Activated CD4-positive, alpha-beta T cell treated with anti-CD3 and anti-CD28 coated beads for 1 hour (primary cell): ENCODE measurements around the gene NTSR2.

Experiments used
- DNase-seq: peaks from one replicate; pipeline ENCODE4 v3.0.0-alpha.2; 2020

NTSR2 gene

DNA sequence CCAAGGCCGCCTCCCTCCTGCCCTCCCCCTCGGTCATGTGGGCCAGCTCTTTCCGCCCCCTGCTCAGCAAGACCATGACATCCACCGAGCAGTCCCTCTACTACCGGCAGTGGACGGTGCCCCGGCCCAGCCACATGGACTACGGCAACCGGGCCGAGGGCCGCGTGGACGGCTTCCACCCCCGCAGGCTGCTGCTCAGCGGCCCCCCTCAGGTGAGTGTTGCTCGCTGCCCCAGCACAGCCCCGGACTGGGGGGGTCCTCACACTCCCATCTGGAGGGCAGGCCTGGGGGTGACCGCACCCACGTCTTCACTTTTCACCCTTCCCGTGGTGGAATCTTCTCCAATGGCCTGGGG is 51.3 kb downstream of the NTSR2 start:
- no peak for DNase-seq

DNA sequence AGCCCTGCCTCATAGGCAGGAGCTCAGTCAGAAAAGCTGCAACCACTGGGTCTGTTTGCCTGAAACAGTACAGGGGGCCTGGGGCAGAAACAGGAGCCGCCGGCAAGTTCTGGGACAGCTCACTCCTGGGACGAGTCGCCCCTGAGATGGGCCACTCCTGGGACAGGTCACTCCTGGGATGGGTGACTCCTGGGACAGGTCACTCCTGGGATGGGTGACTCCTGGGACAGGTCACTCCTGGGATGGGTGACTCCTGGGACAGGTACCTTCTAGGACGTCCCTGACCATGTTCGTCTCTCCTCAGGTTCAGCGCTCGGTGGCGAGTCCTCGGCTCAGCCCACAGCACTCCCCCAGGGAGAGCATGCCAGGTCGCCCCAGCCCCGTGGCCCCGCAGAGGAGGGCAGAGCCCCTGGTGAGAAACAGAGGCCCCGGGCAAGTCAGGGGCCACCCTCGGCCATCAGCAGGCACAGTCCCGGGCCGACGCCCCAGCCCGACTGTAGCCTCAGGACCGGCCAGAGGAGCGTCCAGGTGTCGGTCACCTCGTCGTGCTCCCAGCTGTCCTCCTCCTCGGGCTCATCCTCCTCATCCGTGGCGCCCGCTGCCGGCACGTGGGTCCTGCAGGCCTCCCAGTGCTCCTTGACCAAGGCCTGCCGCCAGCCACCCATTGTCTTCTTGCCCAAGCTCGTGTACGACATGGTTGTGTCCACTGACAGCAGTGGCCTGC is 51.8 kb downstream of the NTSR2 start:
- DNase-seq, result no peak

DNA sequence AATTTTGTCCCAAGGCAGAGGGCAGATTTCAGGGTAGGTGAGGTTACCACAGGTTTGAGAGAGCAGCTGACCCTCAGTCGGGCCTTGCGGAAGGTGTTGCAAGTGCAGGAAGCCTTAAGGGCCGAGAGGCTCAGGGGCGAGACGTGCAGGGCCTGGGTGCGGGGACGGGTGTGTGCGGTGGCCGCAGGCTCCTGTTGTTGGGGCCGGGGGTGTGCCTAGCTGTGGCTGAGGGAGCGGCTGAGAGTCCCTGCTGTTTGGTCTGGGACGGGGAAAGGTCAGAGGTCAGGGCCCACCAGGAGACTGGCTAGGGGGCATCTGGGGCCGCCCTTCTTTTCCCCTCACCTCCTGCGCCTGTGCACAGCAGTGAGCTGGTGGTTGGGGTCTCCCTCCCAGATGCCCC is 52.5 kb downstream of the NTSR2 start:
- no peak for DNase-seq

DNA sequence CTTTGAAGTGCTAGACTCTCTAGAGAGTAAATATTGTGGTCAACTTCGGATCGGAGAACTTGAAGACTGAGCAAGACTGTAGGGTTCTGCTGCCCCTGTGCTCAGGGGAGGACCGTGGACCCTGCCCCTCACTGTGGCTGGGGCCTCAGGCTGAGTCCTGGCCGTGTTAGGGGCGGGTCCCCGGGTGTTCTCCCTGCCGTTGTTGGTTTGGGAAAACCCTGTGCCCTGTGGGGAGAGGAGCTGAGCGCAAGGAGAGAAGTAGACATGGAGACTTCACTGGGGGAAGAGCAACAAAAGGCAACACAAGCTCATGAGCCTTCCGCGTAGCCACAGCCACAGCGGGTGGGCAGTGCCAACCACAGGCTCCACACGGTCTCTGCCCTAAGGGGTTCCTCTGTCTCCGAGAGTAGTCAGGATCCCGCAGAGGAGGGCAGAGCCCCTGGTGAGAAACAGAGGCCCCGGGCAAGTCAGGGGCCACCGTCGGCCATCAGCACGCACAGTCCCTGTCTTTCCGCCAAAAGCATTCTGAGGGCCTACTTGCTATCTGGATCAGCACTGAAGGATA is 53.1 kb downstream of the NTSR2 start:
- no peak for DNase-seq

DNA sequence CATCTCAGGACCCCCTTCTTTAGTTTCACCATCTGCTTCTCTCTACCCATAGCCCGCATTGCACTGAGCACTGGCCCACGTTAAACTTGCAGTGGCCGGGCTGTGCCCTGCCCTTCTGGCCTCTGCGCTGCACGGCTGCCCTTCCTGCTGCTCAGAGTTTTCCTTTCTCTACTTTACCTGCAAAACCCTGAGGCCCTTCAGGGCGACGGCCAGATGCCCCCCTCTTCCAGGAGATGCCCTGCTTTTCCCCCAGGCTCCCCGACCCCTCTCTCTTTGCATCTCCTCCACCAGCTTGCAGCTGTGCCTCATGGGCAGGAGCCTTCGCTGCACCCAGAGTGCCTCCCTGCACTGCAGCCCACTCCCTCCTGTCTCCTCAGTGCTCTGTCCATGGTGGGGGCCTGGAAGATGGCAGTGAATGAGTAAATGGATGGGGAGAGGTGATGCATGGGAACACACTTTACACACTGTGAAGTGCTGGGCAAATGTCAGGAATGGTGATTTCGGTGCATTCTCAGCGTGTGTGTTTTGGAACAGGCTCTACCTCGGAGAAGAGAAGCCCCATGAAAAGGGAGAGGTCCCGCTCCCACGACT is 53.8 kb downstream of the NTSR2 start:
- DNase-seq, result no peak

DNA sequence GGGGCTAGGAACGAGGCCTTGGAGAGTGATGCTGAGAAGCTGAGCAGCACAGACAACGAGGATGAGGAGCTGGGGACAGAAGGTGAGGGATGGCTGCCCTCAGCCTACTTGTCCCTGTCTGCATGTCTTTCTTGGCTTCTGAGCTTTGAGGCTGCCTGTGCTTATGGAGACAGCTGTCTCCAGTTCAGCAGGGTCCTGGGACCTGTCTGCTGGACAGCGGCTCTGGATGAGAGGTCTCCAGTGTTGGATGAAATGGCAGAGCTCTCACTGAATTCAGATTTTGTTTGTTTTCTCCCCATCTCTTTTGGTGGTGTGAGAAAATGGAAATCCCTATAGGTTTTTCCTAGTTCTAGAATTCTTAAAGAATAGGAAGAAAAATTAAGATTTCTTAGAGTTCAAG is 54.8 kb downstream of the NTSR2 start:
- no peak for DNase-seq

DNA sequence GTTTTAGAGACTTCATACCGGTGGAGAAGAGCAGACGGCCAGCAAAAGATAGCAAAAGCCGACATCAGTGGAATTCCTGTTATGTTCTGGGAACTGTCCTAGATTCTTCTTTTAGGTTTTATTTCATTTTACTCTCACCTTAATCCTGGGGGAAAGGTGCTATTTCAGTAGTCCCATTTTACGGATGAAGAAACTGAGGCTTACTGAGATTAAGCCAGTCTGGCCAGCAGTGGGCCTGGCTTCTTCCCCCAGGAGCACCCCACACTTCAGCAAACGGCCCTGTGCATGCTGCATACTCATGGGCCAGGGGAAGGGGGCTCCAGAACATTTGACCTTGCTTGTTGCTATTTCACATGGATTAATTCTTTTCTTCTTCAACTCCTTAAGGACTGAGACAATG is 56.7 kb downstream of the NTSR2 start:
- no peak for DNase-seq

DNA sequence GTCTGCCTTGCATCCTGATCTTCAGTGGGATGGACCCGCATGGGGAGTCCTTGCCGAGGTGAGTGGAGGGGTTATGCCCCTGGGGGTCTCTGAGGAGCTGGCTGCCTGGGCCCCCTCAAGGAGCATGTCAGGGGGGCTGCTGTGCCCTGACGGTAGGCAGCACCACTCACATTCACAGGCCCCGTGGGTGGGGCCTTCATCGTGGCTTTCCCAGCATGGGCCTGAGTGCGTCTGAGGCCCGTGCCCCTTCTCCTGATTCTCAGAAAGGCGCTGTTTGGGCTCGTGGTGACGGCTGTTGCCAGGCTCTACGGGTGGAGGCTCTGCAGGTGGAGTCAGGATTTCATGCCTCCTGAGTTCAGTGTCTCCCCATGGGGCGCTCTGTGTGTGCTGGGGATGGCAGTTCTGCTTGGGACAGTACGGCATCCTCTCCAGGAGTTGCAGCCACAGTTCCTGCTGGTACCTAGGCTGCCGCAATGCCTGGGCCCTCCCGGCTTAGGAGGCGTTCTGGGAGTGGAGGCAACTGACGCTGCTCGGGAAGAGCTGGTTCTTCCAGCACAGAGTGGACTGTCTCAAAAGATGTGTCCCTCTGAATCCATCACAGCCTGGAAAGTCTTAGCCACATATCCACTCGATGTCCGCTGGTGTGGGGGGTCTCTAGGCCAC is 57.3 kb downstream of the NTSR2 start:
- DNase-seq, result no peak

DNA sequence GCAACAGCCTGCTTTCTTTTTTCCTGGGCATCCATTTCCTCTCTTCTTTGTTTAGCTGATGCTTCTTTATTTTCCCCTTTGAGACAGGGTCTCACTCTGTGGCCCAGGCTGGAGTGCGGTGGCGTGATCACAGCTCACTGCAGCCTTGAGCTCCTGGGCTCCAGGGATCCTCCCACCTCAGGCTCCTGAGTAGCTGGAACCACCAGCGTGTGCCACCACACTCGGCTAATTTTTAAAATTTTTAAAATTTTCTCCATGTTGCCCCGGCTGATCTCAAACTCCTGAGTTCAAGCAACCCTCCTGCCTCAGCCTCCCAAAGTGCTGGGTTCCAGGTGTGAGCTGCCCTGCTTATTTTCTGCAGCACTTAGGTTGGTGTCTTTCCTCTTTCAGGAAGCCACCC is 58.7 kb downstream of the NTSR2 start:
- no peak for DNase-seq

DNA sequence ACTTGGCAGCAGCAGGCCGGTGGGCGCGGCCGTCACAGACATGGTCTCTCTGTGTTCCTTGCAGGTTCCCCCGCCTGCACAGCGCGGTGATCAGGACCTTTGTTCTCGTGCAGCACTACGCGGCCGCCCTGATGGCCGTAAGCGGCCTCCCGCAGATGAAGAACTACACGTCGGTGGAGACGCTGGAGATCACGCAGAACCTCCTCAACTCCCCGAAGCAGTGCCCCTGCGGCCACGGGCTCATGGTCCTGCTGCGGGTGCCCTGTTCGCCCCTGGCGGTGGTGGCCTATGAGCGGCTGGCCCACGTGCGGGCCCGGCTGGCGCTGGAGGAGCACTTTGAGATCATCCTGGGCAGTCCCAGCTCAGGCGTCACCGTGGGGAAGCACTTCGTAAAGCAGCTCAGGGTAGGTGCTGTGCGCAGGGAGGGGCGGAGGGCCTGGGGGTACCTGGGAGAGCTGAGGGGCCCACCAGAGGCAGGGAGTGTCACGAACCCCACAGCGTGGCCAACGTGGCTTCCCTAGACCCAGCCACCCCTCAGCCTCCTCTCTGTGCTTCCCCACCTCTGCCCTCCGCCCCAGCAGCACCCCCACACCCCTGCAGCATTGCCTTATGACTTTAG is 59.3 kb downstream of the NTSR2 start:
- DNase-seq, result no peak
